GM19324 (cell line): ENCODE results near the gene IRF9.

ENCODE experiments used
- ATAC-seq: cut with Tn5 transposase; IDR thresholded peaks from one replicate; pipeline ENCODE4 v1.9.1; 2021; ENCODE audit warnings: mild to moderate bottlenecking, moderate library complexity; ENCODE audit not compliant: unreplicated experiment, low FRiP score

The IRF9 gene

GRCh38 chr14:24212924-24213865, 52.1 kb downstream of the IRF9 start, which contains the start of gene CHMP4A:
TSS of gene CHMP4A (minus strand) at chr14:24213488. CDS start at chr14:24213439, 49 bp downstream.
- peak; percentile 78 for ATAC-seq

GRCh38 chr14:24213866-24214662, 53.0 kb downstream of the IRF9 start:
- no peak for ATAC-seq

GRCh38 chr14:24215495-24216344, 54.7 kb downstream of the IRF9 start, which contains the start of gene MDP1:
TSS of gene MDP1 (minus strand) at chr14:24216066. CDS start at chr14:24215955, 111 bp downstream.
- peak; percentile 58 for ATAC-seq
